ENCODE results near the gene TBX1. TPM values are rescaled to one million over a fixed set of nuclear protein-coding genes. Genes with fewer than 3 reads are reported as not detected.

Gene TBX1
- total and polyA plus RNA-seq, 10 of the 15 experiments (the other 5 are each of a cell fraction or from before 2014, with no cell fraction given) = not detected

GRCh38 chr22:19756288-19757128 lies 4.1 kb upstream of the TBX1 start:
- no peaks in the 10 kb centered on the region for H3K79me2 ChIP-seq (ENCODE audit: control insufficient read depth, insufficient read depth, low read length)
- H3K9me3 ChIP-seq (replicated peaks; ENCODE audit: control insufficient read depth, insufficient read depth, low read length) = no peaks in the 10 kb centered on the region
- peaks cover 25 to 26% of the 10 kb centered on the region in 2 experiments for H3K27me3 ChIP-seq (replicated peaks in 1 of 2; ENCODE audit: control insufficient read depth in 2 of 2, insufficient read depth in 2 of 2, low read length in 1 of 2)
- WGBS (ENCODE audit: insufficient coverage, insufficient replicate concordance, low lambda C conversion rate, missing lambda C conversion rate) = 6% methylated on average over 48 of the region's 76 CpGs
- H3K4me2 ChIP-seq (ENCODE audit: control insufficient read depth, insufficient read depth) = peak overlapping the region; percentile 74
- intact Hi-C loops (cut with micrococcal nuclease; ENCODE audit: unreplicated experiment) (no loop called here), in situ Hi-C loops (cut with MboI) (no loop called here)
- ChIA-PET RAD21 (ENCODE audit: unreplicated experiment) (interaction anchor here (1.0 to 1.2 kb wide), 3 partner anchors 16 to 154 kb away, joined by 6 to 12 read pairs (median 7); no protein-coding TSS in a partner anchor), CTCF (interaction anchor here (0.9 to 1.2 kb wide), 4 partner anchors 9 to 154 kb away, joined by 4 to 7 read pairs (median 6); no protein-coding TSS in a partner anchor), SMC1A (ENCODE audit: uncharacterized antibody, unreplicated experiment) (no interaction called here), POLR2A (no interaction called here)
- peaks cover 6% of the 10 kb centered on the region for H3K4me1 ChIP-seq (ENCODE audit: control insufficient read depth, insufficient read depth, low read length)
- H3K27ac ChIP-seq (ENCODE audit: control insufficient read depth, insufficient read depth) = no peak overlapping the region
- no peak overlapping the region for H3K9ac ChIP-seq (ENCODE audit: control insufficient read depth, insufficient read depth, low read length)
- ATAC-seq (peak; percentile 87), FAIRE-seq (no peak), DNase-seq (ENCODE audit: low read depth, low spot score) (no peak)
- H3K36me3 ChIP-seq (ENCODE audit: control insufficient read depth in 2 of 2, insufficient read depth in 2 of 2, low read length in 1 of 2) = no peaks in the 10 kb centered on the region
- H4K20me1 ChIP-seq (ENCODE audit: control insufficient read depth, insufficient read depth) = peaks cover 4% of the 10 kb centered on the region
- no peak overlapping the region; the same call in 1 of the 2 replicates for H3K4me3 ChIP-seq
- TF ChIP-seq MYC (IDR thresholded peaks at IDR 0.05; ENCODE audit: insufficient read depth, insufficient read length, insufficient replicate concordance, low read length, severe bottlenecking) = no peak
- TF ChIP-seq CTCF (IDR thresholded peaks at IDR 0.05 in 2 of 3, conservative IDR thresholded peaks at IDR 0.05 in 1 of 3; ENCODE audit: control insufficient read depth in 2 of 3, extremely low read depth in 1 of 3, insufficient read depth in 1 of 3, low read depth in 3 of 3, low read length in 3 of 3) = peak; percentile 40 to 66 (median 62)
- peak; percentile 10 to 29; a peak in 1 of 4 replicates for TF ChIP-seq BHLHE40 (IDR thresholded peaks at IDR 0.05; ENCODE audit: borderline replicate concordance in 1 of 2, low read depth in 2 of 2, low read length in 1 of 2)
- TF ChIP-seq RAD21 (IDR thresholded peaks at IDR 0.05; ENCODE audit: insufficient read depth, low read depth, low read length) = peak; percentile 45; the same call in 1 of the 2 replicates
- TF ChIP-seq EGR1 (IDR thresholded peaks at IDR 0.05; ENCODE audit: borderline replicate concordance in 1 of 2, low read depth in 2 of 2, low read length in 2 of 2) = no peak
- no peak for TF ChIP-seq YBX1 (IDR thresholded peaks at IDR 0.05)
- 0 out of 2 replicates have a peak, but pooled peaks have one; percentile 7 for TF ChIP-seq IKZF1 (conservative IDR thresholded peaks at IDR 0.05)
- TF ChIP-seq CHD4 (IDR thresholded peaks at IDR 0.05) = no peak
- TF ChIP-seq BMI1 (IDR thresholded peaks at IDR 0.05; ENCODE audit: borderline replicate concordance) = no peak
- TF ChIP-seq ZBED1 (IDR thresholded peaks at IDR 0.05; ENCODE audit: borderline replicate concordance) = no peak
- TF ChIP-seq FOS (IDR thresholded peaks at IDR 0.05; ENCODE audit: borderline replicate concordance, extremely low read depth, insufficient read length) = no peak
- peak; percentile 51; the same call in 1 of the 2 replicates for TF ChIP-seq SMC3 (IDR thresholded peaks at IDR 0.05; ENCODE audit: borderline replicate concordance, low read length)
- no peak for TF ChIP-seq POLR2AphosphoS5 (IDR thresholded peaks at IDR 0.05; ENCODE audit: low read length)
- no TSS peak for BruUV-seq (replicated peaks)
- H2AFZ ChIP-seq (ENCODE audit: control insufficient read depth, low read depth, low read length) = no peak overlapping the region
